ENCODE data around the gene CFB. TPM values are rescaled to one million over a fixed set of nuclear protein-coding genes. Genes with fewer than 3 reads are reported as not detected.
A peak's percentile ranks its signal among the peaks of the same experiment; 100 is the strongest.

Gene CFB
- total and polyA plus RNA-seq, 9 of the 15 experiments (the other 6 are each of a cell fraction or from before 2014, with no cell fraction given) = 0.08 to 0.91 (median 0.22) TPM; not detected in 4

DNA sequence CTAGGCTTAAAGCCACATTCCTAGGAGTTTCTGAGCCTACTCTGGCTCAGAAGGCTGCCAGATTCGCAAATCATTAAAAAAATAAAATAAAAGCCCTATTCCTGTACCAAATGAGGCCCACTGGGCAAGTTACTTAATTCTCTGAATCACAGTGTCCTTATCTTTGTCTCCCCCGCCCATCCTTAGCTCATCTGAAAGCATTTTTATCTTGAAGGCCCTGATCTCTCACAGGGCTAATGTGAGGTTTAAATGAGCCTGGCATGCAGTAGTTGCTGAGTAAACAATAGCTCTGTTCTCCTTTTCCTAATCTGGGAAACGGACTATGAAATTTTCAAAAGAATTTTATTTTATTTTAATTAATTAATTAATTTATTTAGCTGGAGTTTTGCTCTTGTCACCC, 41.9 kb upstream of the CFB start (continued):
- TF ChIP-seq ZBTB49 (CRISPR knock-in tag; IDR thresholded peaks at IDR 0.05; ENCODE audit: borderline replicate concordance) (no peak), SETDB1 (IDR thresholded peaks at IDR 0.05; ENCODE audit: low read length) (no peak), NFIX (CRISPR knock-in tag; IDR thresholded peaks at IDR 0.05; ENCODE audit: low read depth) (no peak), GABPB2 (CRISPR knock-in tag; conservative IDR thresholded peaks at IDR 0.05) (no peak), JUN (IDR thresholded peaks at IDR 0.05; ENCODE audit: borderline replicate concordance, low read depth, low read length) (peak; percentile 47; the same call in 1 of the 2 replicates), JUN (CRISPR knock-in tag; IDR thresholded peaks at IDR 0.05; ENCODE audit: borderline replicate concordance) (no peak), JUNB (CRISPR knock-in tag; conservative IDR thresholded peaks at IDR 0.05) (no peak), ZNF197 (CRISPR knock-in tag; IDR thresholded peaks at IDR 0.05; ENCODE audit: low read depth) (no peak), BRF1 (IDR thresholded peaks at IDR 0.05; ENCODE audit: borderline replicate concordance, extremely low read depth, insufficient read length) (no peak), MECOM (CRISPR knock-in tag; IDR thresholded peaks at IDR 0.05) (peak; percentile 75; the same call in 1 of the 2 replicates), RBM14 (IDR thresholded peaks at IDR 0.05; ENCODE audit: borderline replicate concordance, insufficient read depth, low read depth, low read length) (no peak), HMGXB4 (CRISPR knock-in tag; IDR thresholded peaks at IDR 0.05) (no peak), FUS (optimal IDR thresholded peaks at IDR 0.05; ENCODE audit: low read depth, low read length) (no peak), FOXM1 (IDR thresholded peaks at IDR 0.05; ENCODE audit: low read depth) (no peak), FOXM1 (CRISPR knock-in tag; IDR thresholded peaks at IDR 0.05; ENCODE audit: low read depth) (no peak), TBL1XR1 (IDR thresholded peaks at IDR 0.05; ENCODE audit: low read length in 2 of 2) (peak in 1 of 2 experiments; percentile 17; a peak in 1 of 4 replicates), ZNF512 (tag; IDR thresholded peaks at IDR 0.05) (no peak), ZFX (CRISPR knock-in tag; IDR thresholded peaks at IDR 0.05) (peak; percentile 28; the same call in 1 of the 2 replicates), KDM1A (IDR thresholded peaks at IDR 0.05) (peak; percentile 90 to 93), ZNF23 (CRISPR knock-in tag; IDR thresholded peaks at IDR 0.05) (no peak), PHF21A (IDR thresholded peaks at IDR 0.05; ENCODE audit: borderline replicate concordance, low read depth) (0 out of 2 replicates have a peak, but pooled peaks have one; percentile 30), SMC3 (conservative IDR thresholded peaks at IDR 0.05; ENCODE audit: insufficient read depth, low read depth, low read length) (no peak)
- TF ChIP-seq, protein P1, sequence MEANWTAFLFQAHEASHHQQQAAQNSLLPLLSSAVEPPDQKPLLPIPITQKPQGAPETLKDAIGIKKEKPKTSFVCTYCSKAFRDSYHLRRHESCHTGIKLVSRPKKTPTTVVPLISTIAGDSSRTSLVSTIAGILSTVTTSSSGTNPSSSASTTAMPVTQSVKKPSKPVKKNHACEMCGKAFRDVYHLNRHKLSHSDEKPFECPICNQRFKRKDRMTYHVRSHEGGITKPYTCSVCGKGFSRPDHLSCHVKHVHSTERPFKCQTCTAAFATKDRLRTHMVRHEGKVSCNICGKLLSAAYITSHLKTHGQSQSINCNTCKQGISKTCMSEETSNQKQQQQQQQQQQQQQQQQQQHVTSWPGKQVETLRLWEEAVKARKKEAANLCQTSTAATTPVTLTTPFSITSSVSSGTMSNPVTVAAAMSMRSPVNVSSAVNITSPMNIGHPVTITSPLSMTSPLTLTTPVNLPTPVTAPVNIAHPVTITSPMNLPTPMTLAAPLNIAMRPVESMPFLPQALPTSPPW (CRISPR knock-in tag; IDR thresholded peaks at IDR 0.05) = peak; percentile 56
